Mesothelial cell of epicardium (in vitro differentiated cells): Measurements from ENCODE around the gene KLK6. TPM values are rescaled to one million over a fixed set of nuclear protein-coding genes. Genes with fewer than 3 reads are reported as not detected.

Source experiments
- DNase-seq, 2 experiments: peaks; one replicate each; pipeline ENCODE4 v3.0.0; 2021; ENCODE audit warnings: low spot score in 2 of 2; ENCODE audit not compliant: unreplicated experiment in 2 of 2
- H3K27ac Mint-ChIP-seq: 2 replicates; pipeline ENCODE4 v1.8.0; 2021; ENCODE audit warnings: mixed read lengths
- H3K27me3 Mint-ChIP-seq: 2 replicates; pipeline ENCODE4 v1.8.0; 2021; ENCODE audit warnings: low read depth, mixed read lengths
- H3K36me3 Mint-ChIP-seq: 2 replicates; pipeline ENCODE4 v1.8.0; 2021; ENCODE audit warnings: mixed read lengths
- H3K4me1 Mint-ChIP-seq: 2 replicates; pipeline ENCODE4 v1.8.0; 2021; ENCODE audit warnings: mixed read lengths
- H3K4me3 Mint-ChIP-seq: 2 replicates; pipeline ENCODE4 v1.8.0; 2021; ENCODE audit warnings: mild to moderate bottlenecking, moderate library complexity, mixed read lengths
- H3K9me3 Mint-ChIP-seq: 2 replicates; pipeline ENCODE4 v1.8.0; 2021; ENCODE audit warnings: mixed read lengths
- total RNA-seq: library from RNA; stranded (reverse); gene quantifications from 3 replicates; pipeline ENCODE4 v1.2.1, GENCODE V29; 2021
- TF ChIP-seq, protein P1 (sequence below): fragments of 200-600 bp; sonication (generic); IDR thresholded peaks from one replicate; pipeline ENCODE4 v1.5.0; 2021; ENCODE audit warnings: antibody characterized with exemption; ENCODE audit not compliant: unreplicated experiment

Gene KLK6
- total RNA-seq, 1 donor from 2014 or later: 15.4 TPM

- no peak overlapping the region for H3K27ac Mint-ChIP-seq
- TF ChIP-seq, protein P1, sequence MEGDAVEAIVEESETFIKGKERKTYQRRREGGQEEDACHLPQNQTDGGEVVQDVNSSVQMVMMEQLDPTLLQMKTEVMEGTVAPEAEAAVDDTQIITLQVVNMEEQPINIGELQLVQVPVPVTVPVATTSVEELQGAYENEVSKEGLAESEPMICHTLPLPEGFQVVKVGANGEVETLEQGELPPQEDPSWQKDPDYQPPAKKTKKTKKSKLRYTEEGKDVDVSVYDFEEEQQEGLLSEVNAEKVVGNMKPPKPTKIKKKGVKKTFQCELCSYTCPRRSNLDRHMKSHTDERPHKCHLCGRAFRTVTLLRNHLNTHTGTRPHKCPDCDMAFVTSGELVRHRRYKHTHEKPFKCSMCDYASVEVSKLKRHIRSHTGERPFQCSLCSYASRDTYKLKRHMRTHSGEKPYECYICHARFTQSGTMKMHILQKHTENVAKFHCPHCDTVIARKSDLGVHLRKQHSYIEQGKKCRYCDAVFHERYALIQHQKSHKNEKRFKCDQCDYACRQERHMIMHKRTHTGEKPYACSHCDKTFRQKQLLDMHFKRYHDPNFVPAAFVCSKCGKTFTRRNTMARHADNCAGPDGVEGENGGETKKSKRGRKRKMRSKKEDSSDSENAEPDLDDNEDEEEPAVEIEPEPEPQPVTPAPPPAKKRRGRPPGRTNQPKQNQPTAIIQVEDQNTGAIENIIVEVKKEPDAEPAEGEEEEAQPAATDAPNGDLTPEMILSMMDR: no peak
- H3K36me3 Mint-ChIP-seq: no peaks in the 10 kb centered on the region
- H3K27me3 Mint-ChIP-seq: peaks cover 41% of the 10 kb centered on the region
- no peak for DNase-seq
- H3K4me1 Mint-ChIP-seq: peaks cover 4% of the 10 kb centered on the region
- no peaks in the 10 kb centered on the region for H3K9me3 Mint-ChIP-seq
- no peak overlapping the region for H3K4me3 Mint-ChIP-seq
Observed at GRCh38 chr19:50932018-50932689, 37.2 kb downstream of the KLK6 start.

- H3K27ac Mint-ChIP-seq: no peak overlapping the region
- peaks cover 46% of the 10 kb centered on the region for H3K27me3 Mint-ChIP-seq
- H3K4me1 Mint-ChIP-seq: peaks cover 4% of the 10 kb centered on the region
- no peak for DNase-seq
- no peak overlapping the region for H3K4me3 Mint-ChIP-seq
- H3K9me3 Mint-ChIP-seq: no peaks in the 10 kb centered on the region
- no peaks in the 10 kb centered on the region for H3K36me3 Mint-ChIP-seq
- TF ChIP-seq, protein P1: no peak
Observed at GRCh38 chr19:50931023-50931422, 38.4 kb downstream of the KLK6 start.

DNA sequence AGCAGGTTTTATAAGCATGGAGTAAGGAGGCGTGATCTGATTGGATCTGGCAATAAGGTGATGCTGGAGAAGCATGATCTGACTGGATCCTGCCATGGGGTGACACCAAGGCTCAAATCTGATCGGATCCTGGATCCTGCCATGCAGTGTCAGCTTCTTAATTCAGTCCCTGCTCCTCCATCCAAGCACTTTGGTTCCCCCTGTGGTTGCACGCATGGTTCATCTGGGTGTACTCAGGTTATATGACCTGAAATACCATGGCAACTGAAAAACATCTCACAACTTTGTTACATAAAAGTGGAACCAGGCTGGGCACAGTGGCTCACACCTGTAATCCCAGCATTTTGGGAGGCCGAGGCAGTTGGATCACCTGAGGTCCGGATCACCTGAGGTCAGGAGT is 40.6 kb downstream of the KLK6 start:
- no peak overlapping the region for H3K4me3 Mint-ChIP-seq
- peaks cover 4% of the 10 kb centered on the region for H3K4me1 Mint-ChIP-seq
- no peak overlapping the region for H3K27ac Mint-ChIP-seq
- H3K9me3 Mint-ChIP-seq: no peaks in the 10 kb centered on the region
- H3K36me3 Mint-ChIP-seq: no peaks in the 10 kb centered on the region
- TF ChIP-seq, protein P1: no peak
- H3K27me3 Mint-ChIP-seq: peaks cover 57% of the 10 kb centered on the region
- no peak for DNase-seq

DNA sequence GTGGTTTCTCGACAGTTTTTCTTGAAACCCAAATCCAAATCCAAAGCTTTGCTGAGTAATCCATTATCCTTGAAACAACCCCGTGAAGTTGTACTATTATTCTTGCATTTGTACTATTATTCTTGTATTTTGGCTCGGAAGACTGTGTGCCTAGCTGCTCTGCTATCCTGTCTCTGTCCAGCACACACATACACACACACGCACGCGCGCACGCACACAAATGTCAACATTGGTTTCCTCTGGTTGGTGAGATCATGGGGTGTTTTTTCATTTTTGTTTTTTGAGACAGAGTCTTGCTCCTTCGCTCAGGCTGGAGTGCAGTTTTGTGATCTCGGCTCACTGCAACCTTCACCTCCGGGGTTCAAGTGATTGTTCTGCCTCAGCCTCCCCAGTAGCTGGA is 43.2 kb downstream of the KLK6 start:
- H3K4me1 Mint-ChIP-seq: peaks cover 7% of the 10 kb centered on the region
- H3K4me3 Mint-ChIP-seq: no peak overlapping the region
- TF ChIP-seq, protein P1: no peak
- H3K36me3 Mint-ChIP-seq: no peaks in the 10 kb centered on the region
- no peak for DNase-seq
- no peaks in the 10 kb centered on the region for H3K9me3 Mint-ChIP-seq
- H3K27me3 Mint-ChIP-seq: peaks cover 62% of the 10 kb centered on the region
- no peak overlapping the region for H3K27ac Mint-ChIP-seq

- peaks cover 61% of the 10 kb centered on the region for H3K27me3 Mint-ChIP-seq
- DNase-seq: no peak
- TF ChIP-seq, protein P1: no peak
Observed at GRCh38 chr19:50925734-50926133, 43.7 kb downstream of the KLK6 start.

GRCh38 chr19:50924586-50924985 is 44.8 kb downstream of the KLK6 start:
- H3K4me1 Mint-ChIP-seq: peaks cover 7% of the 10 kb centered on the region
- H3K27ac Mint-ChIP-seq: no peak overlapping the region
- TF ChIP-seq, protein P1: no peak
- no peaks in the 10 kb centered on the region for H3K36me3 Mint-ChIP-seq
- no peak overlapping the region for H3K4me3 Mint-ChIP-seq
- no peaks in the 10 kb centered on the region for H3K9me3 Mint-ChIP-seq
- H3K27me3 Mint-ChIP-seq: peaks cover 64% of the 10 kb centered on the region
- DNase-seq: no peak

More at GRCh38 chr19:50925734-50926133, 43.7 kb downstream of the KLK6 start:
- Mint-ChIP-seq H3K4me3 (no peak overlapping the region), H3K9me3 (no peaks in the 10 kb centered on the region), H3K4me1 (peaks cover 7% of the 10 kb centered on the region), H3K36me3 (no peaks in the 10 kb centered on the region), H3K27ac (no peak overlapping the region)
